Activated B cell treated with CpG ODN at 0.5 μM for 24 hours (primary cell): ENCODE measurements around the gene ATRN. TPM values are rescaled to one million over a fixed set of nuclear protein-coding genes. Genes with fewer than 3 reads are reported as not detected.

Source experiments
- ATAC-seq: fragments of 200-7000 bp; cut with Tn5 transposase; one replicate; pipeline ENCODE4 v1.10.0; 2021; ENCODE audit warnings: low read depth, mild to moderate bottlenecking, moderate library complexity
- CTCF ChIA-PET: fragments of 350-600 bp; sonication (Branson Sonifier 250); formaldehyde crosslinking; loops from one replicate; lab custom pipeline; 2021; ENCODE audit warnings: antibody characterized with exemption; lab: Charles Lee
- POLR2A ChIA-PET: fragments of 350-600 bp; sonication (Branson Sonifier 250); formaldehyde crosslinking; loops from one replicate; lab custom pipeline; 2021; ENCODE audit warnings: antibody characterized with exemption; lab: Charles Lee
- DNase-seq: peaks from one replicate; pipeline ENCODE4 v3.0.0; 2022
- H3K27ac Mint-ChIP-seq: one replicate; pipeline ENCODE4 v1.8.0; 2020; ENCODE audit warnings: mixed read lengths
- H3K27me3 Mint-ChIP-seq: one replicate; pipeline ENCODE4 v1.8.0; 2021; ENCODE audit warnings: mixed read lengths
- H3K36me3 Mint-ChIP-seq: one replicate; pipeline ENCODE4 v1.8.0; 2021; ENCODE audit warnings: low read depth, mixed read lengths
- H3K4me1 Mint-ChIP-seq: one replicate; pipeline ENCODE4 v1.8.0; 2021; ENCODE audit warnings: mixed read lengths
- H3K4me3 Mint-ChIP-seq: one replicate; pipeline ENCODE4 v1.8.0; 2020; ENCODE audit warnings: mild to moderate bottlenecking, mixed read lengths
- H3K9me3 Mint-ChIP-seq: one replicate; pipeline ENCODE4 v1.8.0; 2020; ENCODE audit warnings: mixed read lengths
- CTCF ChIP-seq: fragments of 200-600 bp; IDR thresholded peaks from one replicate; pipeline ENCODE4 v1.8.0; 2022; ENCODE audit warnings: antibody characterized with exemption, mild to moderate bottlenecking
- intact Hi-C: fragments of 100-400 bp; cut with micrococcal nuclease; formaldehyde crosslinking; loops from one replicate; pipeline ENCODE4 v1.15.1; 2024
- total RNA-seq: library from RNA; stranded (reverse); gene quantifications from 2 replicates; pipeline ENCODE4 v1.2.3, GENCODE V29; 2022

ATRN gene
- total RNA-seq, 1 donor from 2014 or later, result 13.0 TPM

- ATAC-seq, result no peak
- CTCF ChIA-PET, result no interaction called here
- Mint-ChIP-seq H3K4me3 (no peak overlapping the region), H3K27me3 (no peaks in the 10 kb centered on the region), H3K36me3 (no peaks in the 10 kb centered on the region), H3K27ac (no peak overlapping the region), H3K4me1 (no peaks in the 10 kb centered on the region), H3K9me3 (no peaks in the 10 kb centered on the region)
- POLR2A ChIA-PET, result no interaction called here
- intact Hi-C loops, result no loop called here
- no peak for TF ChIP-seq CTCF
- DNase-seq, result no peak
These were observed 222.0 kb downstream of the ATRN start for GRCh38 chr20:3692706-3693294.

- no peaks in the 10 kb centered on the region for H3K36me3 Mint-ChIP-seq
- no peak for TF ChIP-seq CTCF
- H3K4me1 Mint-ChIP-seq, result no peaks in the 10 kb centered on the region
- no peaks in the 10 kb centered on the region for H3K27me3 Mint-ChIP-seq
- H3K9me3 Mint-ChIP-seq, result no peaks in the 10 kb centered on the region
- ATAC-seq, result no peak
- CTCF ChIA-PET, result no interaction called here
- POLR2A ChIA-PET, result no interaction called here
- intact Hi-C loops, result no loop called here
- DNase-seq, result no peak
- no peak overlapping the region for H3K4me3 Mint-ChIP-seq
- no peak overlapping the region for H3K27ac Mint-ChIP-seq
These were observed 222.6 kb downstream of the ATRN start for GRCh38 chr20:3693376-3693775.

GRCh38 chr20:3694864-3695263 lies 224.0 kb downstream of the ATRN start:
- POLR2A ChIA-PET, result no interaction called here
- Mint-ChIP-seq H3K27ac (no peak overlapping the region), H3K36me3 (no peaks in the 10 kb centered on the region), H3K9me3 (no peaks in the 10 kb centered on the region), H3K4me1 (no peaks in the 10 kb centered on the region), H3K4me3 (no peak overlapping the region), H3K27me3 (no peaks in the 10 kb centered on the region)
- intact Hi-C loops, result no loop called here
- no peak for ATAC-seq
- no peak for TF ChIP-seq CTCF
- DNase-seq, result no peak
- CTCF ChIA-PET, result no interaction called here

- H3K4me1 Mint-ChIP-seq, result no peaks in the 10 kb centered on the region
- ChIA-PET CTCF (no interaction called here), POLR2A (no interaction called here)
- no peaks in the 10 kb centered on the region for H3K36me3 Mint-ChIP-seq
- DNase-seq (no peak), ATAC-seq (no peak)
- no peaks in the 10 kb centered on the region for H3K27me3 Mint-ChIP-seq
- no peak overlapping the region for H3K27ac Mint-ChIP-seq
- intact Hi-C loops, result no loop called here
- TF ChIP-seq CTCF, result no peak
- no peak overlapping the region for H3K4me3 Mint-ChIP-seq
- H3K9me3 Mint-ChIP-seq, result no peaks in the 10 kb centered on the region
These were observed 225.4 kb downstream of the ATRN start for GRCh38 chr20:3696200-3696599.

GRCh38 chr20:3696745-3697587 lies 226.1 kb downstream of the ATRN start:
- ATAC-seq (no peak), DNase-seq (no peak)
- H3K27ac Mint-ChIP-seq, result no peak overlapping the region
- H3K27me3 Mint-ChIP-seq, result no peaks in the 10 kb centered on the region
- ChIA-PET POLR2A (no interaction called here), CTCF (interaction anchor here (2.3 kb wide), 1 partner anchor 14 kb away, joined by 7 read pairs; no protein-coding TSS in a partner anchor)
- TF ChIP-seq CTCF, result no peak
- intact Hi-C loops, result no loop called here
- no peak overlapping the region for H3K4me3 Mint-ChIP-seq
- no peaks in the 10 kb centered on the region for H3K36me3 Mint-ChIP-seq
- no peaks in the 10 kb centered on the region for H3K4me1 Mint-ChIP-seq
- no peaks in the 10 kb centered on the region for H3K9me3 Mint-ChIP-seq
